OCI-LY7 (cell line): ENCODE results near the gene RASEF. TPM values are rescaled to one million over a fixed set of nuclear protein-coding genes. Genes with fewer than 3 reads are reported as not detected.

Experiments
- BruUV-seq: library from RNA; stranded (reverse); fragments of 400-500 nt; replicated peaks from 2 replicates; lab custom pipeline; 2021; lab: Mats Ljungman, UMichigan
- CTCF ChIA-PET: fragments of 300-600 bp; sonication (Branson Sonifier 250); formaldehyde crosslinking; loops from one replicate; lab custom pipeline; 2022; ENCODE audit warnings: antibody characterized with exemption; ENCODE audit not compliant: unreplicated experiment; lab: Charles Lee
- POLR2A ChIA-PET: fragments of 300-600 bp; sonication (Branson Sonifier 250); formaldehyde crosslinking; loops from one replicate; lab custom pipeline; 2022; ENCODE audit warnings: antibody characterized with exemption; lab: Charles Lee
- DNase-seq: peaks from one replicate; pipeline ENCODE4 v3.0.0-alpha.2; 2015; ENCODE audit warnings: low spot score
- H2AFZ ChIP-seq: fragments of 200-600 bp; sonication (generic), shearing (Covaris generic); 2 replicates; pipeline ENCODE4 v1.6.1; 2014; ENCODE audit warnings: mild to moderate bottlenecking, antibody characterized with exemption, low read length, moderate library complexity
- H3K27ac ChIP-seq: fragments of 200-600 bp; sonication (generic); 2 replicates; pipeline ENCODE4 v1.5.1; 2014; ENCODE audit warnings: mixed run types, low read depth, mild to moderate bottlenecking, moderate library complexity, low read length, inconsistent platforms; ENCODE audit not compliant: poor library complexity, severe bottlenecking
- H3K36me3 ChIP-seq: fragments of 200-600 bp; sonication (generic); 2 replicates; pipeline ENCODE4 v1.6.1; 2014; ENCODE audit warnings: mild to moderate bottlenecking, antibody characterized with exemption, low read length, moderate library complexity, mixed read lengths; ENCODE audit not compliant: insufficient read depth
- H3K4me1 ChIP-seq: fragments of 200-600 bp; sonication (generic); 2 replicates; pipeline ENCODE4 v1.5.1; 2014; ENCODE audit warnings: mild to moderate bottlenecking, low read length; ENCODE audit not compliant: insufficient read depth, poor library complexity, severe bottlenecking
- H3K4me2 ChIP-seq: fragments of 200-600 bp; sonication (generic); 2 replicates; pipeline ENCODE4 v1.6.1; 2014; ENCODE audit warnings: mild to moderate bottlenecking, low read length
- H3K4me3 ChIP-seq: fragments of 200-600 bp; sonication (generic); 2 replicates; pipeline ENCODE4 v1.5.1; 2014; ENCODE audit warnings: mild to moderate bottlenecking, low read depth, low read length; ENCODE audit not compliant: poor library complexity, severe bottlenecking
- H3K79me2 ChIP-seq: fragments of 200-600 bp; sonication (generic); 2 replicates; pipeline ENCODE4 v1.6.1; 2016; ENCODE audit warnings: low read depth, mild to moderate bottlenecking, low read length, moderate library complexity, mixed read lengths; ENCODE audit not compliant: insufficient read depth
- H3K9me2 ChIP-seq: fragments of 200-600 bp; sonication (generic); 2 replicates; pipeline ENCODE4 v1.6.1; 2016; ENCODE audit warnings: mild to moderate bottlenecking, low read length, mixed read lengths; ENCODE audit not compliant: insufficient read depth
- H3K9me3 ChIP-seq: fragments of 200-600 bp; sonication (generic); 2 replicates; pipeline ENCODE4 v1.6.1; 2014; ENCODE audit warnings: mild to moderate bottlenecking, mixed run types, low read length, mixed read lengths
- H4K20me1 ChIP-seq: fragments of 200-600 bp; sonication (generic); 2 replicates; pipeline ENCODE4 v1.6.1; 2014; ENCODE audit warnings: mild to moderate bottlenecking, antibody characterized with exemption, low read length, moderate library complexity, mixed read lengths; ENCODE audit not compliant: insufficient read depth
- EZH2phosphoT487 ChIP-seq: fragments of 200-600 bp; sonication (generic); IDR thresholded peaks from 2 replicates; pipeline ENCODE4 v1.6.1; 2018; ENCODE audit warnings: low read depth, borderline replicate concordance, mild to moderate bottlenecking, mixed run types, antibody characterized with exemption, low read length, moderate library complexity, mixed read lengths
- intact Hi-C: fragments of 100-400 bp; cut with micrococcal nuclease; formaldehyde crosslinking; loops from one replicate; pipeline ENCODE4 v1.10.0; 2022; ENCODE audit not compliant: unreplicated experiment
- total RNA-seq, 2 experiments: library from RNA; depleted of rRNA in 1 of 2; stranded (reverse); fragments of >200 nt in 1 of 2; shearing (Covaris generic) in 1 of 2; gene quantifications; 2 replicates each; pipeline ENCODE4 v1.2.3, GENCODE V29; 2014 to 2022
- TF ChIP-seq, protein P1 (sequence below): fragments of 200-600 bp; sonication (generic); conservative IDR thresholded peaks from 2 replicates; pipeline ENCODE4 v1.5.1; 2014; ENCODE audit warnings: mild to moderate bottlenecking, antibody characterized with exemption, low read length, moderate library complexity, mixed read lengths

Gene RASEF
- total RNA-seq, 2 experiments from 2014 or later, result not detected

GRCh38 chr9:83012922-83013838 lies 49.8 kb downstream of the RASEF start:
- intact Hi-C loops, result no loop called here
- Histone ChIP-seq H3K9me2 (no peaks in the 10 kb centered on the region), H3K27ac (no peak overlapping the region), H3K79me2 (no peaks in the 10 kb centered on the region), H3K9me3 (no peaks in the 10 kb centered on the region), H2AFZ (no peak overlapping the region), H3K4me1 (no peaks in the 10 kb centered on the region), H3K4me2 (no peak overlapping the region), H3K4me3 (no peak overlapping the region), H3K36me3 (no peaks in the 10 kb centered on the region), H4K20me1 (no peaks in the 10 kb centered on the region)
- no peak for DNase-seq
- TF ChIP-seq, protein P1, sequence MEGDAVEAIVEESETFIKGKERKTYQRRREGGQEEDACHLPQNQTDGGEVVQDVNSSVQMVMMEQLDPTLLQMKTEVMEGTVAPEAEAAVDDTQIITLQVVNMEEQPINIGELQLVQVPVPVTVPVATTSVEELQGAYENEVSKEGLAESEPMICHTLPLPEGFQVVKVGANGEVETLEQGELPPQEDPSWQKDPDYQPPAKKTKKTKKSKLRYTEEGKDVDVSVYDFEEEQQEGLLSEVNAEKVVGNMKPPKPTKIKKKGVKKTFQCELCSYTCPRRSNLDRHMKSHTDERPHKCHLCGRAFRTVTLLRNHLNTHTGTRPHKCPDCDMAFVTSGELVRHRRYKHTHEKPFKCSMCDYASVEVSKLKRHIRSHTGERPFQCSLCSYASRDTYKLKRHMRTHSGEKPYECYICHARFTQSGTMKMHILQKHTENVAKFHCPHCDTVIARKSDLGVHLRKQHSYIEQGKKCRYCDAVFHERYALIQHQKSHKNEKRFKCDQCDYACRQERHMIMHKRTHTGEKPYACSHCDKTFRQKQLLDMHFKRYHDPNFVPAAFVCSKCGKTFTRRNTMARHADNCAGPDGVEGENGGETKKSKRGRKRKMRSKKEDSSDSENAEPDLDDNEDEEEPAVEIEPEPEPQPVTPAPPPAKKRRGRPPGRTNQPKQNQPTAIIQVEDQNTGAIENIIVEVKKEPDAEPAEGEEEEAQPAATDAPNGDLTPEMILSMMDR, result no peak
- TF ChIP-seq EZH2phosphoT487, result no peak
- ChIA-PET POLR2A (interaction anchor here (0.9 kb wide), 1 partner anchor 9 kb away, joined by 5 read pairs; no protein-coding TSS in a partner anchor), CTCF (no interaction called here)
- no TSS peak for BruUV-seq

GRCh38 chr9:83012168-83012921 lies 50.6 kb downstream of the RASEF start:
- Histone ChIP-seq H3K79me2 (no peaks in the 10 kb centered on the region), H3K4me2 (no peak overlapping the region), H3K36me3 (no peaks in the 10 kb centered on the region), H3K4me1 (no peaks in the 10 kb centered on the region), H2AFZ (no peak overlapping the region), H4K20me1 (no peaks in the 10 kb centered on the region), H3K9me3 (no peaks in the 10 kb centered on the region), H3K4me3 (no peak overlapping the region), H3K9me2 (no peaks in the 10 kb centered on the region), H3K27ac (no peak overlapping the region)
- no TSS peak for BruUV-seq
- POLR2A ChIA-PET, result interaction anchor here (0.9 kb wide), 1 partner anchor 9 kb away, joined by 5 read pairs; no protein-coding TSS in a partner anchor
- no peak for TF ChIP-seq EZH2phosphoT487
- TF ChIP-seq, protein P1, result no peak
- DNase-seq, result no peak
- CTCF ChIA-PET, result no interaction called here
- intact Hi-C loops, result no loop called here
